22Rv1 (cell line): ENCODE measurements around the gene MUC16.

Experiments used
- CTCF ChIP-seq: fragments of 450-650 bp; IDR thresholded peaks from 2 replicates; pipeline ENCODE4 v1.5.1; 2017; ENCODE audit warnings: mild to moderate bottlenecking
- ZFX ChIP-seq: fragments of 450-650 bp; IDR thresholded peaks from 2 replicates; pipeline ENCODE4 v1.6.1; 2017; ENCODE audit warnings: antibody characterized with exemption, borderline replicate concordance

- TF ChIP-seq CTCF (no peak), ZFX (no peak)
Observed at GRCh38 chr19:9041023-9041422, 30.8 kb upstream of the MUC16 start.
